OCI-LY7 (cell line): Measurements from ENCODE around the gene SFXN5.

Experiments used
- CTCF ChIP-seq: fragments of 200-600 bp; sonication (generic); conservative IDR thresholded peaks from 2 replicates; pipeline ENCODE4 v1.5.1; 2014; ENCODE audit warnings: mild to moderate bottlenecking, antibody characterized with exemption, low read length, moderate library complexity, mixed read lengths
- EZH2phosphoT487 ChIP-seq: fragments of 200-600 bp; sonication (generic); IDR thresholded peaks from 2 replicates; pipeline ENCODE4 v1.6.1; 2018; ENCODE audit warnings: low read depth, borderline replicate concordance, mild to moderate bottlenecking, mixed run types, antibody characterized with exemption, low read length, moderate library complexity, mixed read lengths

GRCh38 chr2:73035899-73036711 lies 35.4 kb downstream of the SFXN5 start:
- TF ChIP-seq CTCF (peak; percentile 38; the same call in 1 of the 2 replicates), EZH2phosphoT487 (no peak)
